ENCODE data around the gene NODAL.
A peak's percentile ranks its signal among the peaks of the same experiment; 100 is the strongest.

The NODAL gene

DNA sequence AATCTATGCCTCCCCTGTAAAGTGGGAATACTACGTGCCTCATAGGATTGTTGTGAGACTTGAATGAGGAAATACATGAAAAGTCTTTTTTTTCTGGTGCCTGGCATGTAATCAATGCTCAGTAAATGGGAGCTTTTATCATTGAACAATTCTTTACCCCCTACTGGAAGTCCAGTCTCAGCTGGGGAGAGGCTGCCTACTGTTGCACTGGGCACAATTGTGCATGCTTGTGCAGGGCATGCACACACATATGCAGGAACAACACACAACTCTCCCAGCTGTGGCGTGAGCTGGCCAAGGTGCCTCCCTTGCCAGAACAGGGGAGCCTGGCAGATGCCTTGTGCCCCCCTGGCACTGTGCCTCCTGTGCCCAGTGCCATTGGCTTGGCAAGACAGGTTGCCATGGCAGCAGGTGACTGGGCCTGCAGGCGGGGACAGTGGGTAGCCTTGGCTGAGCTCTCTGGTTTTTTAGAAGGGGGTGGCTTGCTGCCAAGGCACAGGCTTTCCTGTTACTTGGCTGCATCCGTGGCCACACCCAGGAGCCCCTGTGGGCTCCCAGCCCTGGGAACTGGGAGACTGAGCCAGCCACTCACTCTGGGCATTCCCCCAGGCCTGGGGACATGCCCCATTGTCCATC lies 21.0 kb upstream of the NODAL start:
- DNase-seq, result no peak

DNA sequence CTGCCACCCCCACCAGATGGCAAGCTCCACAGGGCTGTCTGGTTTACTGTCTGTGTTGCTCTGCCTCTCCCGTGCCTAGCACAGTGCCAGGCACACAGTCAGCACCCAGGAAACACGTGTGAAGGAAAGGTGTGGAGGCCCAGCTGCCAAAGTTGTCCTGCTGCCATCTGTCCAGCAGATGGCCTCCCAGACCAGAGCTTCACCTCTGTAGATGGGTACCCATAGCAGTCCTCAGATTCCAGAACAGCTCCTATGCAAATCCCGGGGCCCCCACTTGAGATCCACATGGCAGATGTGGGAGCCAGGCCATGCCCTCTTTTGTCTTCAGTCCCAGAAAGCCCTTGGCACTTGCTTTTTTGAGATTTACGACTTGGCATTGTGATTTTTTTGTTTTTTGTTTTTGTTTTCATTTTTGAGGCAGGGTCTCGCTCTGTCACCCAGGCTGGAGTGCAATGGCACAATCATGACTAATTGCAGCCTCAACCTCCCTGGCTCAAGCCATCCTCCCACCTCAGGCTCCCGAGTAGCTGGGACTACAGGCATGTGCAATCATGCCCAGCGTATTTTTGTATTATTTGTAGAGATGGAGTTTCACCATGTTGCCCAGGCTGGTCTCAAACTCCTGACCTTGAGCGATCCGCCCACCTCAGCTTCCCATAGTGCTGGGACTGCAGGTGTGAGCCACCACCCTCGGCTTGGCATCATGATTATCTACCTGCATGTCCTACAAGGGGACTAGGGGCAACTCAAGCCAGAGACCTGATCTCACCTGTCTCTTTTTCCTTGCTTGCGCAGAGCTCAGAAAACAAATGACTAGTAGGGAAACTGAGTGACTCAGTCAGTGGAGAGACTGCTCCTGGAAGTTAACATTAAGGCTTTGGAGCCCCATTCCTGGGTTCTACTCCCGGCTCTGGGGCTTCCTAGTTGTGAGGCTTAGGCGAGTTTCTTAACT lies 20.2 kb upstream of the NODAL start:
- DNase-seq, result peak in 2 of 4 experiments; percentile 16 to 38

DNA sequence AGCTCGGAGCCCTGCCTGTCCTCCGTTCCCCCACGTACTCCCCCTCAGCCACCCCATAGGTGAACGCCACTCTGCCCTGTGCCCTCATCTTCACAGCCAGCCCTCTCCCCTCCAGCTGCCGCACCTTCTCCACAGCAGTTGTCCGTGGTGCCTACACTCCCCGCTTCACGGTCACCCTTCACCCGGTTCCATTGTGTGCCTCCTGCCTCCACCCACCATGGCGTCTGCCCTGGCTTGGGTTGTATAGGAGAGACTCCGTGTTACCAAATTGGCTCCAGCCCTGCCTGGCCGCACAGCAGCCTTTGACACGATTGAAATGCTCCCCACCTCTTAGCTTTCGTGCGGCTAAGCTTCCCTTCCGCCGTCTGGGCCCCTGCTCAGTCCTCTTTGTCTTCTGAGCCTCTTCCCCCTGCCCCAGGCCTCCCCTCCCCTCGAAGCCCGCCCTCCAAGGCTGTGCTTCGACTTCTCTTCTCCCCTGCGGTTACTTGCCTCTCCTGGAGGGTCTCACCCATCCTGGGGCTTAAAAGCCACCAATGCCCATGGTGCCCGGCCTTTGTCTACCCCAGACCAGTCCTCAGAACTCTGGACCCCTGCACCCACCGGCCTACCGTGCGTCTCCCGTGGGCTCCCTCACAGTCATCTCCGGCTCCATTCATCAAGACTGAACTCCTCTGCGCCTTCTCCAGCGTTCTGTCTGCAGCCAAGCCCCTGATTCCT lies 18.5 kb upstream of the NODAL start:
- DNase-seq, result no peak

DNA sequence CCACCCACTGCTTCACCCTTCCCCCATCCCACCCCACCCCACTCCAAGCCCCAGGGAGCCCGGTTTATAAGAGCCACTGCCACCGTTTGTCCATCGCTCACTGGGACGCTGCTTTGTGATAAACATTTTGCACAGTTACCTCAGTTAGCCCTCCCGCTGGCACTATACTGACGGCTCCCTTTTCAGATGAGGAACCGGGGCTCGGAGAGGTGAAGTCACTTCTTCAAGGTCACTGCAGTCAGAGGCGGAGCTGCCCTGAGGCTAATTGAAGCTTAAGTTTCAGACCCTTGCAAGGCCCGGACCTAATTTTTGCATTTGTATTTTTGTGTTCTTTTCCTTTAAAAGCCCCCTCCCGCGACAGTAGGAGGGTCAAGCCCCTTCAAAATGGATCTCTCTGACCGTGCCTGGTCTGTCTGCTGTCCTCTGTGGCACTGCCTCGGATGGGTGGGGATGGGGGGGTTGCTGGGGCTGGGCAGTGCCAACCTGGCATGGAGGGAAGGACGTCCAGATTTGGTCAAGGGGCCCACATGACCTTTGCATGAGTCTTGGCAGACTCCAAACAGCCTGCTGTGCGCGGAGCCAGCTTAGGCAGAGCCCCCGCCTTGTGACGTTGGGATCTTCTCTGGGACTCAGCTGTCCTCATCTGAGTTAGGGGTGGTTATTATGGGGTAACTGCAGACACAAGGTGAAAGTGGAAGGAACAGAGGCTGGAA lies 17.7 kb upstream of the NODAL start:
- no peak for DNase-seq

DNA sequence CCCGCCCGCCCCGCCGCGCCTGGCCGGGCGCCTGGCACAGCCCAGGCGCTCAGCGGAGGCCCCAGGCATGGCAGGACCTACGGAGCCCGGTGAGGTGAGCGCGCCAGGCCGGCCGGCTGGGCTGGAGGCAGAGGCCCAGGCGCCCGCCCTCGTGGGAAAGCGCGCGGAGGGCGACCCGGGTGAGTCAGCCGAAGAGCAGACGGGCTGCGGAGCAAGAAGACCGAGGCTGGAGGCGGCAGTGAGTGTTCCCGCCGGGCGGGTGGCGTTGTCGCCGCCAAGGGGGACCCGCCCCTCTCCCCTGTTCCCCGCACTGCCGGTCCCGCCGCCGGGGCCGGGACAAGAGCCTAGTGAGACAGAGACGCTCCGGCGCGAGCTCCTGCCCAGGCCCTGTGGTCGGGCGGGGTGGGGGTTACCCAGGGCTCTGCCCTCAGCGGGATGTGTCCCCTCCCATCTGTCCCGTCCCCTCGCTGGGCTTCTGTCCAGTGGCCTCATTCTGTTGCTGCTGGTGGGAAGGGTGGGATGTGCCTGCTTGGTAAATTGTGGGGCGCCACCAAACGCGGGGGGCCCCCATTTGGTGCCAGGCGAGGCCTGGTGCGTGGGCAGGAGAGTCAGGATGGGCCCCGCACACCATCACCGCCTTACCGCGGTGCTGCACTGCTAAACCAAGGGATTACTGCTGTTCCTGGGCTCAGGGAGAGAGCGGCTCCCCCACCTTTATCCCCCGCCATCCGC lies 17.0 kb upstream of the NODAL start:
- no peak for DNase-seq

GRCh38 chr10:70457759-70458305 lies 16.4 kb upstream of the NODAL start:
- no peak for DNase-seq

- DNase-seq, result no peak
These were observed 14.7 kb upstream of the NODAL start for GRCh38 chr10:70456164-70456563.

DNA sequence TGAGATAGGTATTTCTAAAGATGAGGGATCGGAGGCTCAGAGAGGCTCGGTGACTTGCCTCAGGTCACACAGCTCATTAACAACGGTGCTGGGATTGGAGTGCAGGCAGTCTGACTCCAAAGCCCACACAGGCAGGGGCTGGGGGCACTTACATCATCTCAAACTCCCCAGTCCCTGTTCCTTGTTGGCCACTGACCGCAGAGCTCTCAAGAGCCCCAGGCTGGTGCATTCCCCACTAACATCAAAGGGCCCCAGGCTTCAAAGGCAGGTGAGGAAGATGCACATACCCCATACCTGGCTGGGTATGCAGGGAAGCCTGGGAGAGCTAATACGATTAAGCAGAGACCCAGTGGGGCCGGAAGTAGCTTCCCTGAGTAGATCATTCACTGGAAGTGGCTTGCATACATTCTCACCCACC lies 13.7 kb upstream of the NODAL start:
- DNase-seq, result no peak

GRCh38 chr10:70448236-70448635 lies 6.8 kb upstream of the NODAL start:
- no peak for DNase-seq

DNA sequence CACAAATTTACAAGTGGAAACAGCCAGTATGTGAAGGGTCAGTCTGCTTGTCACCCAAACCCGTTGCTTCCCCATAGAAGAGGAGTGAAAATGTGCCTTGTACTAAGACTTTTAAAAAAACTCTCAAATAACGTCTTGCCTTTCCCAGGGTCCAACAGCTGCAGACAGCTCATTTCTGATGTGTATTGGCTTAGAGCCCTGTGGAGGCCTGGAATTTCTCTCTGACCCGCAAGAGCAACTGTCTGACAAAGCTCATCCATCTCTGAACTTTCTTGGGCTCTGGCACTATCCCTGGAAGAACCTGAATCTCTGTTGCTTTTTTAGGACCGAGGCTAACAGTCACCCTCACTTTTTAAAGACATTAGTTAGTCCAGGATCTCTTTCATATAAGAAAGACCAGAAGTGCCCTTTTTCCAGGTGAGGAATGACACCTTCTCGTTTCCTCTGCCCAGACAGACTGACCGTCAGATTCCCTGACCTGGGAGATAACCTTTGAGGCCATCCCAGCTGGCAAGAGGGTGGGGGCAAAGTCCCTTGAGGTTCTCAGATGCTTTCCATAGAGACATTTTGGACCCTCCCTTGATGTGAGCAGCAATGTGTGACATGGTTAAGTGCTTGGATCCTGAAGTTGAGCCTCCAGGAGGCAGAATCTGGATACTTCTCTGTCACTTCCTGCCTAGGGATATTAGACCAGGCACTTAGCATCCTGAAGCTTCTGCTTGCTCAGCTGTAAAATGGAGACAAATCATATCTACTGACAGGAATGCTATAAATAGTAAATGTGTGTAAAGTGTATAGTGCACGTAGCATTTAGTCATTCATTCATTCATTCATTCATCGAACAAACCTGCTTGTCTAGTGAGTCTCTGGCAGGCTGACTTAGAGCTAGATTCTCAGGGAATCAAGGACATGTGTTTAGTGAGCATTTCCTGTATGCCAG lies 4.5 kb upstream of the NODAL start:
- no peak for DNase-seq

GRCh38 chr10:70444744-70445143 lies 3.3 kb upstream of the NODAL start:
- DNase-seq, result no peak

DNA sequence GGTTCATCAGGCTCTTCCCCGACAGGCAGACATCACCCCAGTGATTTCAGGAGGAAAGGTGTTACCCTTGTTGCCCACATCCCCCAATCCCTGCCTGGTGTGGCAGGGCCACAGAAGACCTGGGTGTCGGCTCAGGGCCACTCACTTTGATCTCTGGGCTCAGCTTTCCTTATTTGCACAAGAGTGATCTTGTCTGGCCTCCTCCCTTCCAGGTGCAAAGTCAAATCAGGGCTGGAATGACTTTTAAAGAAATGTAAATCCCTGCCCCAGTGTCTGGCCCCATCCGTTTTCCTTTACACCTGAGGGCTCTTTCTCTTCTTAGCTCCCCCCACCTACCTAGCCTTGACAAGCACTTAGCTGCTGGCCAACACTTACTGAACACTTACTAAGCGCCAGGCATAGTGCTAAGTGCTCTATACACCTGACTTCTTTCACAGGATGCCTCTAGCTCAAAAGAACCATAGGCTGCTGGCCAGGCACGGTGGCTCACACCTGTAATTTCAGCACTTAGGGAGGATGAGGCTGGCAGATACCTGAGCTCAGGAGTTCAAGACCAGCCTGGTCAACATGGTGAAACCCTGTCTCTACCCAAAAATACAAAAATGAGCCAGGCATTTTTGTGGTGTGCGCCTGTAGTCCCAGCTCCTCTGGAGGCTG lies 979 bp upstream of the NODAL start:
- DNase-seq, result no peak

- no peak for DNase-seq
These were observed 421 bp upstream of the NODAL start for GRCh38 chr10:70441895-70442309.

DNA sequence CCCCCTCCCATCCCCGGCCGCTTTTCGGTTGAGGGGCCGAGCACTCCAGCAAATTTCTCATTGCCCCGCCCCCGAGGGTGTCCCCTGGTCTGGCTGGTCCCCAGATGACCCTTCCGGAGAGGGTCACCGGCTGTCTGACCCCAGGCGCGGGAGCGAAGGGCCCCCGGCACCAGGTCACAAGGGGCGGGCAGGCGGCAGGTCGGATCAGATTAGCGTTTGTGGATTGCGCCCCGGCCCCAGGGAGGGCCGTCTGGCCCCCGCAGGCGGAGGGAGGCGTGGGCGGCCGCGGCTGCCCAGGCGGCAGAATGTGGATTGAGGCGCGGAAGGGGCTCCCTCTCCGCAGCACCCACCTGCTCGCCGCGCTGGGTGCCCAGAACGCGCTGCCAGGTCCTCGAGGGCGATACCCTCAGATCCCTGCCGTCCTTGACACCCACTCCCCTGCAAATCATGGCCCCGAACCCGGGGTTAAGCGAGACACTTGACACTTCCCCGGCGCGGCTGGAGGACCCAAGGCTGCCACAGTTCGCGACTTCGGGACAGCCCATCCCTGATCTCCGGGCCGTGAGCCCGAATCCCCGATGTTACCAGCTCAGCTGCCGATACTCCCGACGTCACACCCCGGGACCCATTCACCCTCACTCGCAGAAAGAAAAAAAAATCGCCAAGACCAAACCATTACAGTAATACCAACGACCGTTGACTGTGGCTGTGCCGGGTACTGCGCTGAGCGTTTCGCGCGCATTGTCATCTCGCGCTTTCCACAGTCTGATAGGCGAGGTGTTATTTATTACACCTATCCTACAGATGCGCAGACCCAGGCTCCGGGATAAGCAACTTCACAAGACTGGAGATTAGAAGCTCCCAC lies 953 bp downstream of the NODAL start:
- no peak for DNase-seq

GRCh38 chr10:70437721-70438120 lies 3.8 kb downstream of the NODAL start:
- no peak for DNase-seq

- no peak for DNase-seq
These were observed 6.0 kb downstream of the NODAL start for GRCh38 chr10:70435241-70436085.

DNA sequence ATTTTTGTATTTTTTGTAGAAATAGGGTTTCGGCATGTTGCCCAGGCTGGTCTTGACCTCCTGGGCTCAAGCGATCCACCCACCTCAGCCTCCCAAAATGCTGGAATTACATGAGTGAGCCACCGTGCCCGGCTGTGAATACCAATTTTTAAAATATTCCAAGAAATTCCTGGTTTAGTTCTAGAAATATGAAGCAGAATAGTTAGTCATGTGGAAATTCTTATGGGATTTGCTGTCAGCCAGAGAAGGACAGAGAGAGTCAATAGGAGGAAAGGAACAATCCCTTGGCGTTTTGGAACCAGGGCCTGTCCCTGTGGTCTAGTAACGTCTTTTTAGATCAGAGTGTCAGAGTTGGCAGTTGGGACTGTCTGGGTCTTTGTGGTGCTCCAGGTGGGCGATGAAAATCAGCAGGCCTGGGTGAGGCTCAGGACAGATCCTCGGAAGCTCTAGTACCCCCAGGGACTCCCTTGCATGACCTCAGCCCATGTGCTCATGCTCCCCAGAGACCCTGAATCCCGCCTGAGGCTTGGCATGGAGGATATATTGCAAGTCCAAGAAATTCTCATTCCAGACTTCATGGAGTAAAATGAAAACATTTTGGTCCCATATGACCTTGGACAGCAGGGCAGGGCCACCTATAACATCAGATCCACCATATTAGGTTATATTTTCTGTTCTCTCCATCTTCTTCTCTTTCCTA lies 7.8 kb downstream of the NODAL start:
- no peak for DNase-seq
